ENCODE measurements around the gene EARS2.
"Not testable (repeated sequence)": the region's sequence is repeated elsewhere in the genome, so short reads cannot be mapped to it uniquely, and the experiment has no call there.

The EARS2 gene

DNA sequence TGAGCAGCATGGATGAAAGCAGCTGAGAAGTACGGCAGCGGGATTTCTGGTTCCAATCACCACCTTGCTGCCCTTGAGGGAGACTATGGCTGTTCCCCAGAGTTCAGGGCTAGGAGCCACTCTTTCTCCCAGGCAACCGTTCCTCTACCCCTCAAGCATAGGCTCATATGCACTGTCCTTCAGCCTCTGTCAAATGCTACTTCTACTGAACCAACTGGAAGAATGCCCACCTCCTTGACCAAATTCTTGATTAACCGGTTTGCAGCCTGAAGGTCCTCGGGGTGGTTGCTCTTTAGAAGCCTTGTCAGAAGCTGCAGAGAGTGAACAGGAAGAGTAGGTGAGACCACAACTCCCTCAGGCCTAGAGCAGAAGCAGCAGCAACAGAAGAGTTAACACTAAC, 70.7 kb downstream of the EARS2 start:
- TF ChIP-seq, protein P1, sequence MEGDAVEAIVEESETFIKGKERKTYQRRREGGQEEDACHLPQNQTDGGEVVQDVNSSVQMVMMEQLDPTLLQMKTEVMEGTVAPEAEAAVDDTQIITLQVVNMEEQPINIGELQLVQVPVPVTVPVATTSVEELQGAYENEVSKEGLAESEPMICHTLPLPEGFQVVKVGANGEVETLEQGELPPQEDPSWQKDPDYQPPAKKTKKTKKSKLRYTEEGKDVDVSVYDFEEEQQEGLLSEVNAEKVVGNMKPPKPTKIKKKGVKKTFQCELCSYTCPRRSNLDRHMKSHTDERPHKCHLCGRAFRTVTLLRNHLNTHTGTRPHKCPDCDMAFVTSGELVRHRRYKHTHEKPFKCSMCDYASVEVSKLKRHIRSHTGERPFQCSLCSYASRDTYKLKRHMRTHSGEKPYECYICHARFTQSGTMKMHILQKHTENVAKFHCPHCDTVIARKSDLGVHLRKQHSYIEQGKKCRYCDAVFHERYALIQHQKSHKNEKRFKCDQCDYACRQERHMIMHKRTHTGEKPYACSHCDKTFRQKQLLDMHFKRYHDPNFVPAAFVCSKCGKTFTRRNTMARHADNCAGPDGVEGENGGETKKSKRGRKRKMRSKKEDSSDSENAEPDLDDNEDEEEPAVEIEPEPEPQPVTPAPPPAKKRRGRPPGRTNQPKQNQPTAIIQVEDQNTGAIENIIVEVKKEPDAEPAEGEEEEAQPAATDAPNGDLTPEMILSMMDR (IDR thresholded peaks at IDR 0.05; ENCODE audit: poor library complexity, severe bottlenecking), result no peak
- DNase-seq (ENCODE audit: low spot score), result no peak
- H3K36me3 ChIP-seq (ENCODE audit: low read depth), result peaks cover 71% of the 10 kb centered on the region
- H3K9me3 ChIP-seq (ENCODE audit: severe bottlenecking), result no peaks in the 10 kb centered on the region
- no peak overlapping the region for H3K4me3 ChIP-seq (ENCODE audit: severe bottlenecking)
- no peaks in the 10 kb centered on the region for H3K27me3 ChIP-seq (ENCODE audit: insufficient read depth, poor library complexity, severe bottlenecking)
- no peak overlapping the region for H3K27ac ChIP-seq (ENCODE audit: poor library complexity, severe bottlenecking)
- H3K4me1 ChIP-seq (ENCODE audit: insufficient read depth, poor library complexity, severe bottlenecking), result peaks cover 7% of the 10 kb centered on the region
- no peak for ATAC-seq (ENCODE audit: low read depth)

DNA sequence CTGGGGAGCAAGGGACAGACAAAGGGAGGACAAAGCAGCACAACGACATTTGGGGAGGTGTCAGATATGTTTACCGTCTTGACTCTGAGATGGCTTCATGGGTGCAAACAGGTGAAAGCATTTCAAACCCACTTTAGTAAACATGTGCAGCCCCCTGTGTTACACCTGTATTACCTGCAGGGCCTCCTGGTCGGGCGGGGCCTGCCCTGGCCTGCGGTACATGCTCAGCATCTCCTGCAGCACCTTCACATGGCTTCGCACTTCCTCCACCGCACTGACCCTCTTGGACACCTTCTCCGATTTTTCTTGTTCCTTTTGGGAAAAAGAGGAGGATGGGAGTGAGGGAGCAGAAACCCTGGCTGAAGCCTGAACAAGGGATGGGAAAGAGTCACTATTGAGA, 71.3 kb downstream of the EARS2 start:
- DNase-seq (ENCODE audit: low spot score) (no peak), ATAC-seq (ENCODE audit: low read depth) (no peak)
- Histone ChIP-seq H3K9me3 (ENCODE audit: severe bottlenecking) (no peaks in the 10 kb centered on the region), H3K4me3 (ENCODE audit: severe bottlenecking) (no peak overlapping the region), H3K27me3 (ENCODE audit: insufficient read depth, poor library complexity, severe bottlenecking) (no peaks in the 10 kb centered on the region), H3K27ac (ENCODE audit: poor library complexity, severe bottlenecking) (no peak overlapping the region), H3K36me3 (ENCODE audit: low read depth) (peaks cover 76% of the 10 kb centered on the region), H3K4me1 (ENCODE audit: insufficient read depth, poor library complexity, severe bottlenecking) (peaks cover under 1% of the 10 kb centered on the region)
- TF ChIP-seq, protein P1 (IDR thresholded peaks at IDR 0.05; ENCODE audit: poor library complexity, severe bottlenecking), result no peak

DNA sequence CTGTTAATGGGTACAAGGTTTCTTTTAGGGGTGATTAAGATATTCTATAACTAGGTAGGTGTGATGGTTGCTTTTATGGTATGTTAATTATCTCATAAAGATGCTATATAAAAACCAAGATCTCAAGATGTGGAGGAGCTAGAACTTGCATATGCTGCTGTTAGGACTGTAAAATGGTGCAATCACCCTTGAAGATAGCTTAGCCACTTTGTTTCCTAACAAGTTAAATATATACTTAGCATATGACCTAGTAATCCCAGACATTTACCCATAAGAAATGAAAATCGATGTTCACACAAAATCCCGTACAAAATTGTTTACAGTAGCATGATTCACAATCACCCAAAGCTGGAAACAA, 71.9 kb downstream of the EARS2 start:
- Histone ChIP-seq H3K4me1 (ENCODE audit: insufficient read depth, poor library complexity, severe bottlenecking) (no peaks in the 10 kb centered on the region), H3K27ac (ENCODE audit: poor library complexity, severe bottlenecking) (no peak overlapping the region), H3K36me3 (ENCODE audit: low read depth) (peaks cover 76% of the 10 kb centered on the region), H3K27me3 (ENCODE audit: insufficient read depth, poor library complexity, severe bottlenecking) (no peaks in the 10 kb centered on the region), H3K9me3 (ENCODE audit: severe bottlenecking) (no peaks in the 10 kb centered on the region), H3K4me3 (ENCODE audit: severe bottlenecking) (no peak overlapping the region)
- DNase-seq (ENCODE audit: low spot score) (no peak), ATAC-seq (ENCODE audit: low read depth) (no peak)
- TF ChIP-seq, protein P1 (IDR thresholded peaks at IDR 0.05; ENCODE audit: poor library complexity, severe bottlenecking), result no peak

DNA sequence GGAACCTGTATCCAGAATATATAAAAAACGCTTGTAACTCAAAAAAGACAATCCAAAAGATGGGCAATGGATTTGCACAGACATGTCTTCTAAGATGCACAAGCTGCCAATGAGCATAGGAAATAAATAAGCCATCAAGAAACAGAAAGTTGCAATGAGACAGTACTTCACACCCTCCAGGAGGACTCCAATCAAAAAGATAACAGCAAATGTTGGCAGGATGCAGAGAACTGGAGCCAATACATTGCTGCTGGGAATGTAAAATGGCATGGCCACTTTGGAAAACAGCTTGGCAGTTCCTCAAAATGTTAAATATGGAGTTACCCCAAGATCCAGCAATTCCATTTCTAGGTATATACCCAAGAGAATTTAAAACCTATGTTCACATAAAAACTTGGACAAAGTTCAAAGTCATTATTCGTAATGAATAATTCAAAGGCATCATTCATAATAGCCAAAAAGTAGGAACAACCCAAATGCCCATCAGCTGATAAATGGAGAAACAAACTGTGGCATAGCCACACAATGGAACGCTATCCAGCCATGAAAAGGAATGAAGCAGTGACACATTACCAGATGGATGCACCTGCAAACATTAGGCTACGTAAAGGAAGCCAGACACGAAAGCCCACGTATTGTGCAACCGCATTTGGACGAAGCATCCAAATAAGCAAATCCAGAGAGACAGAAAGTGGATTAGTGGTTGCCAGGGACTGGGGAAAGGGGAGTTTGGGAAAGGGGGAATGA, 72.5 kb downstream of the EARS2 start:
- Histone ChIP-seq H3K36me3 (ENCODE audit: low read depth) (peaks cover 76% of the 10 kb centered on the region), H3K4me3 (ENCODE audit: severe bottlenecking) (no peak overlapping the region), H3K9me3 (ENCODE audit: severe bottlenecking) (no peaks in the 10 kb centered on the region), H3K27ac (ENCODE audit: poor library complexity, severe bottlenecking) (no peak overlapping the region), H3K4me1 (ENCODE audit: insufficient read depth, poor library complexity, severe bottlenecking) (no peaks in the 10 kb centered on the region), H3K27me3 (ENCODE audit: insufficient read depth, poor library complexity, severe bottlenecking) (no peaks in the 10 kb centered on the region)
- ATAC-seq (ENCODE audit: low read depth) (no peak), DNase-seq (ENCODE audit: low spot score) (no peak)
- TF ChIP-seq, protein P1 (IDR thresholded peaks at IDR 0.05; ENCODE audit: poor library complexity, severe bottlenecking), result no peak

DNA sequence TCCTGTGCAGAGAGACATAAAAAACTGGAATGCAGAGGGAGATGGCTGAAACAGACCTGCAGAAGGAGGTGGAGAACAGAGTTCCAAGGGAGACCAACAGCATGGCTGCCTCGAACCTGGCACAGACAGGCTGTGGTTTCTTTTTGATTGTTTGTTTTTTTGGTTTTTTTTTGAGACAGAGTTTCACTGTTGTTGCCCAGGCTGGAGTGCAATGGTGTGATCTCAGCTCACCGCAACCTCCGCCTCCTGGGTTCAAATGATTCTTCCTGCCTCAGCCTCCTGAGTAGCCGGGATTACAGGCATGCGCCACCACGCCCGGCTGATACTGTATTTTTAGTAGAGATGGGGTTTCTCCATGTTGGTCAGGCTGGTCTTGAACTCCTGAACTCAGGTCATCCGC, 73.7 kb downstream of the EARS2 start:
- H3K36me3 ChIP-seq (ENCODE audit: low read depth), result peaks cover 70% of the 10 kb centered on the region

More for the DNA sequence above, 73.7 kb downstream of the EARS2 start:
- not testable (repeated sequence) for ATAC-seq (ENCODE audit: low read depth); H3K9me3 ChIP-seq (ENCODE audit: severe bottlenecking); H3K4me1 ChIP-seq (ENCODE audit: insufficient read depth, poor library complexity, severe bottlenecking); DNase-seq (ENCODE audit: low spot score); H3K4me3 ChIP-seq (ENCODE audit: severe bottlenecking); H3K27ac ChIP-seq (ENCODE audit: poor library complexity, severe bottlenecking); H3K27me3 ChIP-seq (ENCODE audit: insufficient read depth, poor library complexity, severe bottlenecking)
